ENCODE measurements around the gene DYSF. TPM values are rescaled to one million over a fixed set of nuclear protein-coding genes. Genes with fewer than 3 reads are reported as not detected.

Gene DYSF
- polyA plus RNA-seq, 1 donor from 2014 or later = 0.04 TPM

GRCh38 chr2:71696381-71696780 lies 243.0 kb downstream of the DYSF start:
- Histone ChIP-seq H3K9me2 (ENCODE audit: insufficient read depth, low read length) (no peaks in the 10 kb centered on the region), H2AFZ (ENCODE audit: low read depth, low read length) (no peak overlapping the region), H3K27ac (ENCODE audit: low read length) (no peak overlapping the region), H3K79me2 (replicated peaks; ENCODE audit: insufficient read depth, low read length) (no peaks in the 10 kb centered on the region), H3K9me3 (ENCODE audit: low read length) (no peaks in the 10 kb centered on the region), H3K27me3 (ENCODE audit: insufficient read depth, low read depth, low read length) (no peaks in the 10 kb centered on the region), H3K4me3 (ENCODE audit: low read length) (no peak overlapping the region), H4K20me1 (ENCODE audit: insufficient read depth) (no peaks in the 10 kb centered on the region), H3K4me2 (ENCODE audit: low read length) (no peak overlapping the region), H3F3A (ENCODE audit: insufficient read depth, low read length, poor library complexity, severe bottlenecking) (no peaks in the 10 kb centered on the region), H3K36me3 (ENCODE audit: insufficient read depth, low read length) (no peaks in the 10 kb centered on the region), H3K9ac (ENCODE audit: low read length) (no peak overlapping the region)
- TF ChIP-seq EZH2 (IDR thresholded peaks at IDR 0.05; ENCODE audit: borderline replicate concordance, insufficient read depth, low read length, poor library complexity, severe bottlenecking) (no peak), RAD21 (conservative IDR thresholded peaks at IDR 0.05) (no peak), REST (IDR thresholded peaks at IDR 0.05; ENCODE audit: borderline replicate concordance) (no peak), EP300 (conservative IDR thresholded peaks at IDR 0.05; ENCODE audit: poor library complexity, severe bottlenecking) (no peak), MXI1 (conservative IDR thresholded peaks at IDR 0.05; ENCODE audit: poor library complexity, severe bottlenecking) (no peak), SMC3 (conservative IDR thresholded peaks at IDR 0.05; ENCODE audit: poor library complexity) (no peak), POLR2AphosphoS5 (IDR thresholded peaks at IDR 0.05) (no peak), TAF1 (IDR thresholded peaks at IDR 0.05; ENCODE audit: low read depth) (no peak)
- TF ChIP-seq, protein P1, sequence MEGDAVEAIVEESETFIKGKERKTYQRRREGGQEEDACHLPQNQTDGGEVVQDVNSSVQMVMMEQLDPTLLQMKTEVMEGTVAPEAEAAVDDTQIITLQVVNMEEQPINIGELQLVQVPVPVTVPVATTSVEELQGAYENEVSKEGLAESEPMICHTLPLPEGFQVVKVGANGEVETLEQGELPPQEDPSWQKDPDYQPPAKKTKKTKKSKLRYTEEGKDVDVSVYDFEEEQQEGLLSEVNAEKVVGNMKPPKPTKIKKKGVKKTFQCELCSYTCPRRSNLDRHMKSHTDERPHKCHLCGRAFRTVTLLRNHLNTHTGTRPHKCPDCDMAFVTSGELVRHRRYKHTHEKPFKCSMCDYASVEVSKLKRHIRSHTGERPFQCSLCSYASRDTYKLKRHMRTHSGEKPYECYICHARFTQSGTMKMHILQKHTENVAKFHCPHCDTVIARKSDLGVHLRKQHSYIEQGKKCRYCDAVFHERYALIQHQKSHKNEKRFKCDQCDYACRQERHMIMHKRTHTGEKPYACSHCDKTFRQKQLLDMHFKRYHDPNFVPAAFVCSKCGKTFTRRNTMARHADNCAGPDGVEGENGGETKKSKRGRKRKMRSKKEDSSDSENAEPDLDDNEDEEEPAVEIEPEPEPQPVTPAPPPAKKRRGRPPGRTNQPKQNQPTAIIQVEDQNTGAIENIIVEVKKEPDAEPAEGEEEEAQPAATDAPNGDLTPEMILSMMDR (IDR thresholded peaks at IDR 0.05; ENCODE audit: poor library complexity, severe bottlenecking) = no peak

GRCh38 chr2:71697106-71698004 lies 244.0 kb downstream of the DYSF start:
- H3K9me2 ChIP-seq (ENCODE audit: insufficient read depth, low read length) = no peaks in the 10 kb centered on the region
- TF ChIP-seq POLR2AphosphoS5 (IDR thresholded peaks at IDR 0.05) (no peak), EP300 (conservative IDR thresholded peaks at IDR 0.05; ENCODE audit: poor library complexity, severe bottlenecking) (no peak)
- TF ChIP-seq, protein P1 (IDR thresholded peaks at IDR 0.05; ENCODE audit: poor library complexity, severe bottlenecking) = no peak
- no peaks in the 10 kb centered on the region for H3F3A ChIP-seq (ENCODE audit: insufficient read depth, low read length, poor library complexity, severe bottlenecking)
- no peak overlapping the region for H3K9ac ChIP-seq (ENCODE audit: low read length)
- H4K20me1 ChIP-seq (ENCODE audit: insufficient read depth) = no peaks in the 10 kb centered on the region
- H3K4me3 ChIP-seq (ENCODE audit: low read length) = no peak overlapping the region
- no peak overlapping the region for H2AFZ ChIP-seq (ENCODE audit: low read depth, low read length)
- H3K27me3 ChIP-seq (ENCODE audit: insufficient read depth, low read depth, low read length) = no peaks in the 10 kb centered on the region
- no peak overlapping the region for H3K4me2 ChIP-seq (ENCODE audit: low read length)
- H3K36me3 ChIP-seq (ENCODE audit: insufficient read depth, low read length) = no peaks in the 10 kb centered on the region
- H3K27ac ChIP-seq (ENCODE audit: low read length) = no peak overlapping the region
- H3K79me2 ChIP-seq (replicated peaks; ENCODE audit: insufficient read depth, low read length) = no peaks in the 10 kb centered on the region
- no peaks in the 10 kb centered on the region for H3K9me3 ChIP-seq (ENCODE audit: low read length)

Measured in neural cell (in vitro differentiated cells).